ENCODE data around the gene ARID1B. TPM values are rescaled to one million over a fixed set of nuclear protein-coding genes. Genes with fewer than 3 reads are reported as not detected.
A peak's percentile ranks its signal among the peaks of the same experiment; 100 is the strongest.

Gene ARID1B
- total and polyA plus RNA-seq, 8 donors, result 16.2 to 68.0 (median 42.5) TPM

- TF ChIP-seq, protein P1, sequence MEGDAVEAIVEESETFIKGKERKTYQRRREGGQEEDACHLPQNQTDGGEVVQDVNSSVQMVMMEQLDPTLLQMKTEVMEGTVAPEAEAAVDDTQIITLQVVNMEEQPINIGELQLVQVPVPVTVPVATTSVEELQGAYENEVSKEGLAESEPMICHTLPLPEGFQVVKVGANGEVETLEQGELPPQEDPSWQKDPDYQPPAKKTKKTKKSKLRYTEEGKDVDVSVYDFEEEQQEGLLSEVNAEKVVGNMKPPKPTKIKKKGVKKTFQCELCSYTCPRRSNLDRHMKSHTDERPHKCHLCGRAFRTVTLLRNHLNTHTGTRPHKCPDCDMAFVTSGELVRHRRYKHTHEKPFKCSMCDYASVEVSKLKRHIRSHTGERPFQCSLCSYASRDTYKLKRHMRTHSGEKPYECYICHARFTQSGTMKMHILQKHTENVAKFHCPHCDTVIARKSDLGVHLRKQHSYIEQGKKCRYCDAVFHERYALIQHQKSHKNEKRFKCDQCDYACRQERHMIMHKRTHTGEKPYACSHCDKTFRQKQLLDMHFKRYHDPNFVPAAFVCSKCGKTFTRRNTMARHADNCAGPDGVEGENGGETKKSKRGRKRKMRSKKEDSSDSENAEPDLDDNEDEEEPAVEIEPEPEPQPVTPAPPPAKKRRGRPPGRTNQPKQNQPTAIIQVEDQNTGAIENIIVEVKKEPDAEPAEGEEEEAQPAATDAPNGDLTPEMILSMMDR (IDR thresholded peaks at IDR 0.05), result no peak
- Histone ChIP-seq H3K4me1 (peaks cover 0 to 30% (median 21%) of the 10 kb centered on the region in 3 donors), H3K9me3 (no peaks in the 10 kb centered on the region), H3K4me3 (no peak overlapping the region), H3K27ac (peak overlapping the region in 1 of 4 donors; percentile 17), H3K36me3 (no peaks in the 10 kb centered on the region), H3K27me3 (no peaks in the 10 kb centered on the region)
- FAIRE-seq (no peak), DNase-seq (no peak), ATAC-seq (no peak)
- intact Hi-C loops (cut with DNase I), result no loop called here
- WGBS, 2 donors, result 92 to 97% methylated on average over 3 of the region's 3 CpGs
These were observed 112.8 kb downstream of the ARID1B start for GRCh38 chr6:156889986-156890385.

GRCh38 chr6:156890627-156891314 is 113.6 kb downstream of the ARID1B start:
- Histone ChIP-seq H3K27me3 (no peaks in the 10 kb centered on the region), H3K27ac (peak overlapping the region in 1 of 4 donors; percentile 17), H3K36me3 (no peaks in the 10 kb centered on the region), H3K4me3 (no peak overlapping the region), H3K9me3 (no peaks in the 10 kb centered on the region), H3K4me1 (peaks cover 0 to 30% (median 21%) of the 10 kb centered on the region in 3 donors)
- intact Hi-C loops (cut with DNase I), result no loop called here
- FAIRE-seq (no peak), DNase-seq (no peak), ATAC-seq (peak; percentile 18 to 47 (median 39))
- WGBS, 2 donors, result 30 to 32% methylated on average over 2 of the region's 2 CpGs
- TF ChIP-seq, protein P1 (IDR thresholded peaks at IDR 0.05), result no peak

GRCh38 chr6:156897907-156898531 is 120.8 kb downstream of the ARID1B start:
- Histone ChIP-seq H3K9me3 (no peaks in the 10 kb centered on the region), H3K27me3 (no peaks in the 10 kb centered on the region), H3K27ac (no peak overlapping the region), H3K4me3 (no peak overlapping the region), H3K36me3 (no peaks in the 10 kb centered on the region), H3K4me1 (peaks cover 0 to 6% (median 5%) of the 10 kb centered on the region in 3 donors)
- intact Hi-C loops (cut with DNase I), result no loop called here
- 95 to 96% methylated on average over 13 of the region's 13 CpGs for WGBS, 2 donors
- FAIRE-seq (no peak), DNase-seq (no peak), ATAC-seq (no peak)
- TF ChIP-seq, protein P1 (IDR thresholded peaks at IDR 0.05), result no peak

GRCh38 chr6:156899071-156899470 is 121.9 kb downstream of the ARID1B start:
- TF ChIP-seq, protein P1 (IDR thresholded peaks at IDR 0.05), result no peak
- ATAC-seq (no peak), DNase-seq (no peak), FAIRE-seq (no peak)
- no peak overlapping the region for H3K27ac ChIP-seq
- intact Hi-C loops (cut with DNase I), result no loop called here
- H3K4me3 ChIP-seq, result no peak overlapping the region
- peaks cover 0 to 6% (median 5%) of the 10 kb centered on the region in 3 donors for H3K4me1 ChIP-seq
- H3K9me3 ChIP-seq, result no peaks in the 10 kb centered on the region
- 92 to 94% methylated on average over 4 of the region's 4 CpGs for WGBS, 2 donors
- H3K36me3 ChIP-seq, result no peaks in the 10 kb centered on the region
- no peaks in the 10 kb centered on the region for H3K27me3 ChIP-seq

Data from pancreas (tissue), 10 donors.